NCI-H1417 (cell line): ENCODE measurements around the gene NEGR1.

Experiments
- DNase-seq, 3 experiments: peaks; one replicate each; lab custom pipeline; 2025; lab: John Stamatoyannopoulos, UW

NEGR1 gene

GRCh38 chr1:71562298-71562697, 720.0 kb downstream of the NEGR1 start:
- no peak for DNase-seq

GRCh38 chr1:71561729-71562128, 720.6 kb downstream of the NEGR1 start:
- no peak for DNase-seq

- DNase-seq = no peak
These were observed 721.1 kb downstream of the NEGR1 start for GRCh38 chr1:71561206-71561605.

GRCh38 chr1:71559880-71560279, 722.5 kb downstream of the NEGR1 start:
- no peak for DNase-seq

GRCh38 chr1:71557138-71557537, 725.2 kb downstream of the NEGR1 start:
- no peak for DNase-seq

- DNase-seq = no peak
These were observed 733.9 kb downstream of the NEGR1 start for GRCh38 chr1:71548398-71548890.

GRCh38 chr1:71542155-71542554, 740.2 kb downstream of the NEGR1 start:
- no peak for DNase-seq

- no peak for DNase-seq
These were observed 748.4 kb downstream of the NEGR1 start for GRCh38 chr1:71533950-71534349.

- DNase-seq = no peak
These were observed 750.0 kb downstream of the NEGR1 start for GRCh38 chr1:71532343-71532742.

- no peak for DNase-seq
These were observed 755.5 kb downstream of the NEGR1 start for GRCh38 chr1:71526824-71527223.

GRCh38 chr1:71522721-71523120, 759.6 kb downstream of the NEGR1 start:
- no peak for DNase-seq

- DNase-seq = peak; percentile 13 to 74 (median 16)
These were observed 760.6 kb downstream of the NEGR1 start for GRCh38 chr1:71521655-71522264.

GRCh38 chr1:71511505-71511904, 770.8 kb downstream of the NEGR1 start:
- DNase-seq = no peak

- DNase-seq = no peak
These were observed 771.6 kb downstream of the NEGR1 start for GRCh38 chr1:71510725-71511124.

GRCh38 chr1:71509051-71509595, 773.2 kb downstream of the NEGR1 start:
- DNase-seq = no peak

GRCh38 chr1:71502006-71502405, 780.3 kb downstream of the NEGR1 start:
- DNase-seq = no peak

GRCh38 chr1:71498542-71498941, 783.8 kb downstream of the NEGR1 start:
- no peak for DNase-seq

GRCh38 chr1:71494163-71494562, 788.2 kb downstream of the NEGR1 start:
- DNase-seq = no peak

GRCh38 chr1:71492298-71493041, 789.9 kb downstream of the NEGR1 start:
- DNase-seq = no peak

- DNase-seq = no peak
These were observed 791.9 kb downstream of the NEGR1 start for GRCh38 chr1:71490432-71490831.

- DNase-seq = peak in 1 of 3 experiments; percentile 4
These were observed 793.6 kb downstream of the NEGR1 start for GRCh38 chr1:71488555-71489252.

GRCh38 chr1:71473331-71473730, 809.0 kb downstream of the NEGR1 start:
- DNase-seq = no peak

- no peak for DNase-seq
These were observed 817.2 kb downstream of the NEGR1 start for GRCh38 chr1:71465093-71465492.
